Left ventricle myocardium inferior (tissue), 1 donor: ENCODE data around the gene ELOVL4. TPM values are rescaled to one million over a fixed set of nuclear protein-coding genes. Genes with fewer than 3 reads are reported as not detected.
A peak's percentile ranks its signal among the peaks of the same experiment; 100 is the strongest.

Experiments
- DNase-seq: peaks from one replicate; pipeline ENCODE4 v3.0.0-alpha.2; 2020
- H3K27ac ChIP-seq: fragments of 200-600 bp; replicated peaks from 2 replicates; pipeline ENCODE4 v1.8.0; 2021
- H3K27me3 ChIP-seq: fragments of 200-600 bp; 2 replicates; pipeline ENCODE4 v1.8.0; 2021; ENCODE audit warnings: low read depth
- H3K36me3 ChIP-seq: fragments of 200-600 bp; 2 replicates; pipeline ENCODE4 v1.8.0; 2021
- H3K4me1 ChIP-seq: fragments of 200-600 bp; 2 replicates; pipeline ENCODE4 v1.8.0; 2021
- H3K4me3 ChIP-seq: fragments of 200-600 bp; 2 replicates; pipeline ENCODE4 v1.8.0; 2021; ENCODE audit warnings: mild to moderate bottlenecking, moderate library complexity
- H3K9me3 ChIP-seq: fragments of 200-600 bp; replicated peaks from 2 replicates; pipeline ENCODE4 v1.8.0; 2021
- intact Hi-C: fragments of 100-400 bp; cut with micrococcal nuclease; formaldehyde crosslinking; loops from one replicate; pipeline ENCODE4 v1.11.0; 2022
- total RNA-seq: library from RNA; stranded (reverse); fragmentation: NEBNext Ultra II Directional; extraction: Animal tissue kit (Norgen Biotek cat#: 25700); gene quantifications from one replicate; pipeline ENCODE4 v1.2.1, GENCODE V29; 2021
- TF ChIP-seq, protein P1 (sequence below): fragments of 200-600 bp; IDR thresholded peaks from 2 replicates; pipeline ENCODE4 v1.8.0; 2021; ENCODE audit warnings: antibody characterized with exemption, mild to moderate bottlenecking, borderline replicate concordance
- donor health status: DM: no; HTN: yes; CAD: no; lungs with severe emphysema.

The ELOVL4 gene
- total RNA-seq, 1 donor from 2014 or later: 0.19 TPM

DNA sequence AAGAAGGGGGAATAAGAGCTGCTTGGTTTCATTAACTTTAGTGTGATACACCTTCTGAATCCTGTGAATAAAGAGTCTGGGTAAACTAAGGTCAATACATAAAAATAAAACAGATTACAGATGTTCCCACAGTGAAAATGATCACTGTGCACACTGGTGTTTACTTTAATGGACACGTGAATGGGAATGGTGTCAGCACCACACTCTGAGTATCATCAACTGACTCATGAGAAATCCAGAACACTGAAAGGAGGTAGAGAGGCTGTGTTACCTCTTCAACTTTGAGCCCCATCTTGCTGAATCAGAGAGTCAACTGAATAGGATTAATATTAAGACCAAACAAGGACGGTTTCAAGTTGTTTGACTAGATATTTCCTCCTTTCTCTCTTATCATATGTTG lies 75.0 kb downstream of the ELOVL4 start:
- Histone ChIP-seq H3K36me3 (no peaks in the 10 kb centered on the region), H3K27me3 (peaks cover 6% of the 10 kb centered on the region), H3K4me3 (no peak overlapping the region), H3K4me1 (peaks cover 16% of the 10 kb centered on the region), H3K27ac (no peak overlapping the region), H3K9me3 (no peaks in the 10 kb centered on the region)
- TF ChIP-seq, protein P1, sequence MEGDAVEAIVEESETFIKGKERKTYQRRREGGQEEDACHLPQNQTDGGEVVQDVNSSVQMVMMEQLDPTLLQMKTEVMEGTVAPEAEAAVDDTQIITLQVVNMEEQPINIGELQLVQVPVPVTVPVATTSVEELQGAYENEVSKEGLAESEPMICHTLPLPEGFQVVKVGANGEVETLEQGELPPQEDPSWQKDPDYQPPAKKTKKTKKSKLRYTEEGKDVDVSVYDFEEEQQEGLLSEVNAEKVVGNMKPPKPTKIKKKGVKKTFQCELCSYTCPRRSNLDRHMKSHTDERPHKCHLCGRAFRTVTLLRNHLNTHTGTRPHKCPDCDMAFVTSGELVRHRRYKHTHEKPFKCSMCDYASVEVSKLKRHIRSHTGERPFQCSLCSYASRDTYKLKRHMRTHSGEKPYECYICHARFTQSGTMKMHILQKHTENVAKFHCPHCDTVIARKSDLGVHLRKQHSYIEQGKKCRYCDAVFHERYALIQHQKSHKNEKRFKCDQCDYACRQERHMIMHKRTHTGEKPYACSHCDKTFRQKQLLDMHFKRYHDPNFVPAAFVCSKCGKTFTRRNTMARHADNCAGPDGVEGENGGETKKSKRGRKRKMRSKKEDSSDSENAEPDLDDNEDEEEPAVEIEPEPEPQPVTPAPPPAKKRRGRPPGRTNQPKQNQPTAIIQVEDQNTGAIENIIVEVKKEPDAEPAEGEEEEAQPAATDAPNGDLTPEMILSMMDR: no peak
- no peak for DNase-seq
- intact Hi-C loops: no loop called here

- peaks cover 16% of the 10 kb centered on the region for H3K4me1 ChIP-seq
- intact Hi-C loops: no loop called here
- TF ChIP-seq, protein P1: peak; percentile 96
- no peaks in the 10 kb centered on the region for H3K36me3 ChIP-seq
- H3K27me3 ChIP-seq: peaks cover 6% of the 10 kb centered on the region
- H3K4me3 ChIP-seq: peak overlapping the region; percentile 50
- no peak overlapping the region for H3K27ac ChIP-seq
- H3K9me3 ChIP-seq: no peaks in the 10 kb centered on the region
- DNase-seq: peak; percentile 76
Measured at GRCh38 chr6:79869600-79870084, 77.7 kb downstream of the ELOVL4 start.

- DNase-seq: no peak
- Histone ChIP-seq H3K4me1 (peaks cover 16% of the 10 kb centered on the region), H3K27ac (no peak overlapping the region), H3K4me3 (no peak overlapping the region), H3K9me3 (no peaks in the 10 kb centered on the region), H3K27me3 (peaks cover 6% of the 10 kb centered on the region), H3K36me3 (no peaks in the 10 kb centered on the region)
- TF ChIP-seq, protein P1: no peak
- intact Hi-C loops: no loop called here
Measured at GRCh38 chr6:79869184-79869583, 78.2 kb downstream of the ELOVL4 start.

DNA sequence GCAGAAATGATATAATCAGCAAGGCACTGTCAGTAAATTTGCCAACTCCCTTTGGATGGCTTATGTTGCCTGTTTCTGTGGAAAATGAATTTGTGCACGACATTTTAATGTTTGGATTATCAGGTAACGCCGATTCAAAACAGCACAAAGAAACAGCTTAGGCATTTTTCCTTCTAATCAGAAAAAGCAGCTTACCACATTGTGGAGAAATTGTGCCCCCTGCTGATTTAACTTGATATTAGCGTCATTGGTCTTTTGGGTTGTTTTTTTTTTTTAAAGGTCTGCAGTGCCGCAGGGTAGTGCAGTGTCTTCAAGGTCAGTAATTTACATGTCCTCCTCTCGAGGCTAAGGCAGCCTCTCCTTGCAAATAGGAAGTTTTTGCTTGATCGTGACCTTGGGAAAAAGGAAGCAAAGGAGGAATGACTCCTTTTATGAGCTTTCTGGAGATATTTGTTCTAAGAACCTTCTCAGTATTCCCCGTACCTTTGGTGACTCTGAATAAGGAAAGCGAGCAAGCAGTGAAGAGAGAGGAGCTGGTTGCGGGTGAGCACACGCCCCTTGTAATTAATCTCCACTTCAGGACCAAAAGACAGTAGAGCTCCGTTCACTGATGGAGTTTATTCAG lies 79.1 kb downstream of the ELOVL4 start:
- DNase-seq: no peak
- intact Hi-C loops: no loop called here
- Histone ChIP-seq H3K27ac (no peak overlapping the region), H3K27me3 (peaks cover 6% of the 10 kb centered on the region), H3K4me1 (peaks cover 16% of the 10 kb centered on the region), H3K9me3 (no peaks in the 10 kb centered on the region), H3K4me3 (no peak overlapping the region), H3K36me3 (no peaks in the 10 kb centered on the region)
- TF ChIP-seq, protein P1: peak; percentile 59

Other genes with a start within 250 kb of the ELOVL4 start
- gene TTK, start 57.1 kb upstream of the ELOVL4 start, total RNA-seq: 0.25 TPM
- gene BCKDHB, start 159.1 kb upstream of the ELOVL4 start, total RNA-seq: 37.2 TPM